NCI-H510A (cell line): ENCODE measurements around the gene ARGFX.
"Not testable (repeated sequence)": the region's sequence is repeated elsewhere in the genome, so short reads cannot be mapped to it uniquely, and the experiment has no call there.

Source experiments
- DNase-seq: peaks from one replicate; lab custom pipeline; 2025; lab: John Stamatoyannopoulos, UW

ARGFX gene

GRCh38 chr3:121567649-121568048 is at the start of gene ARGFX:
Gene ARGFX, plus strand, starts transcription at chr3:121567949. Its CDS starts 2,765 bp downstream, at chr3:121570714.
- DNase-seq = no peak

DNA sequence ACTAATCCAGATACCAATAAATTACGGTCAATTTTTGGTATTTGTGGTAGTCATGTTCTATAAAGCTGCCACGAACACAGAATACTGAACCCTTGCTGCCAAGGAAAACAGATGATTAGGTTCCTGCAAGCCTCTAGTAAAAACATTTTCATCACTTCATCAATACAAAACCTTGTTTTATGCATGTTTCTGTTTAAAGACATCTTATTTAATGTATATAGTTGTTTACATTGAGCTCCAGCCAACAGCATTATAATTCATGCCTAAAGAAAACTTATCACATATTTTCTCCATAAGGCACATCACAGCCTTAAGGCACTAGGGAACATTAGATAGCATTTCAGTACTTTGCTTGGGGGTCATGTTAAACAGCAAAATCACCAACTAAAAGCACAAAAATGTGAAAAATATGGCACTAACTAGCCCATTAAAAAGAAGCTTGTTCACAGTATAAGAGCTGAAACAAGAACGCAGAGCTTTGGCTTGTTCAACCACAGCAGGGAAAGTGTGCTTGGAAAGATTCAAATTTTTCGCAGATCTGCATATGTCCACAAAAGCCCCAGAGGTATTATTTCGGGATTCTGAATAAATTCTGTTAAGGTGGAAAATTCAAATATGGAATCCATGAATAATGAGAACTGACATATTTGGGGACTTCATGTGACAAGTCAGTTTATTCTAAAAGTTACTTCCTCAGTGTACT is 49.6 kb upstream of the ARGFX start:
- no peak for DNase-seq

DNA sequence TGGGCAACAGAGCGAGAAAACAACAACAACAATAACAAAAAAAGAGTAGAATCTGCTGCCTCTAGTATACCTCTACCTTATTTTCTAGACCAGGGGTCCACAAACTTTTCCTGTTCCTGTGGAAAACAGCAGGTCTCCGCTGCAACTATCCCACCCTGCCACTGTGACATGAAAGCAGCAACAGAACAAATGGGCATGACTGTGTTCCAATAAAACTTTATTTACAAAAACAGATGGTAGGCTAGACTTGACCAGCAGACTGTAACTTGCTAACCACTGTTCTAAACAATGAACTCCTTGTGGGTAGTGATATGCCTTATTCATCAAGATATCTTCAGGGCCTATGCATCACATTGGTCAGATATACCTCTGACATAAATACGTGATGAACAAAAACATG is 47.2 kb upstream of the ARGFX start:
- DNase-seq = no peak

GRCh38 chr3:121529308-121529707 is 38.4 kb upstream of the ARGFX start:
- DNase-seq = no peak

GRCh38 chr3:121531269-121531668 is 36.5 kb upstream of the ARGFX start:
- DNase-seq = no peak

DNA sequence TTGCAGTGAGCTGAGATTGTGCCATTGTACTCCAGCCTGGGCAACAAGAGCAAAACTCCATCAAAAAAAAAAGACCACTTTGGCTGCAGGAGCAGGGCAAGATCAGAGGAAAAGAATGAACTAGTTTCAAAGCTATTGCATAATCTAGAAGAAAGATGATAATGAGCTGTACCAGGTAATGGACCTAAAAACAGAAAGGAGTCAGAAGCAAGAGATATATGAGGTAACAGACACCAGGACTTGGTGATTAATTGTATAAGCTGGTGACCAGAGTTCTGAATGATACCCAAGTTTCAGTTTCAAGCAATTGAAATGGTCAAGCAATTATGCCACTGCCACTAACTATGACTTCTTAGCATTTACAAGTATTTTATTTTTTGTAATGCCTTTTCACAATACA is 24.8 kb upstream of the ARGFX start:
- DNase-seq = no peak

- no peak for DNase-seq
These were observed 22.6 kb upstream of the ARGFX start for GRCh38 chr3:121545049-121545573.

DNA sequence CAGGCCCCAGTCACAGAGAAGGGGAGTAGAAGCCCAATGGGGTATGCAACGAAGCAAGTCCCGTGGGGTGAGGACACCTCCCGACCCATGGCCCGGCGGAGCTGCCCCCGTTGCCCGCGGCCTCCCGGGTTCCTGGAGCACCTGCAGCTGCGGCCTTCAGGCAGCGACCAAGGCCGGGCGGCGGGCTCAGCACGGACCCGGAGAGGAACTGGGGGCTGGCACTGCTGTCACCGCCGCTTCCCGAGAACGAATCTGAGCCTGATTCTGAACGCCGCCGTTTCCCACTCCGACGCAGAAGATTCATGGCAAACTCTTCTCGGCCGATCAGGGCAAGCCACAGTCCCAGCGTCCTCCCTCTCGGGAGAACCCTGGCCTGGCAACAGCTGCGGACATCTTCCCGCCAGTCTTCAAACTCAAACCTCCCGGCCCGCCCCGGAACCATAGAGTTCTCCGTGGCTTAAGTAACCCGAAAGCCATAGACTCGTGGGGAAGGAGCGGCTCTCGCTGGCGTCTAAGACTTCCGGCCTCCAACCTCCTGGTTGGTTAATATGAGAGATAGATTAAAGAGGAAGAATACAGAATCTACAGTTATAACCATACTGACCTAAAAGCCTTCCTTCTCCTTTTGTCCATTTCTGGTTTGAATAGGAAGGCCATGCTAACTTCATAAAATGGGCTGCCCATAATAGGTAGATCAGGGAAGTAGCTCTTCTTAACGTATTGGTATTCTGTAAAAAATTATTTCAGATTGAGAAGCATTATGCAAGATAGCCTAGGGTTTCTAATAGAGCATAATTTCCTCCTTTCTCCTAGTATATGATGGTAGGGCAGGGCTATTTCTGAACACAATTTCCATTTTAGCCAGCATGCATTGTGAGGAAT is 21.9 kb upstream of the ARGFX start, which contains the start of gene POLQ:
TSS of gene POLQ (minus strand) at position 415 of the 882 bp plus-strand sequence. CDS start at position 304, 111 bp downstream.
- DNase-seq = peak; percentile 87

DNA sequence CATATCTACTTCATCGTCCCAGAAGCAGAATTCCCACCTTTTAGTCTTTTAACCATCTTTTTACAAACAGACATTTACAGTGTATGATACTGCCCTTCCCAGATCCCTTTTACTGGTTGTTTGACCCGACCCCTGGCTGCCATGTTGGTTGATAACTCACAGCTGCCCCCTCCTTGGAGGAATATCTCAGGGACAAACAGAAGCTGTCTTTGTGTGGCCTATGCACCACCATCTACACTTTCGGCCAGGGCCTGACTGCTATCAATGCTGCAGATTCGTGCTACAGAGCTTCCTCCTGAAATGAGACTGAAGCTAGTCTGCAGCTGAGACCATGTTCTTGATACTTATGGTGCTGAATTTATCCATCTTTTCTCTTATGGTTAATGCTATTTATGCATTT is 15.4 kb upstream of the ARGFX start:
- DNase-seq = no peak

GRCh38 chr3:121552797-121553196 is 15.0 kb upstream of the ARGFX start:
- no peak for DNase-seq

- DNase-seq = no peak
These were observed 10.3 kb upstream of the ARGFX start for GRCh38 chr3:121557426-121557934.

DNA sequence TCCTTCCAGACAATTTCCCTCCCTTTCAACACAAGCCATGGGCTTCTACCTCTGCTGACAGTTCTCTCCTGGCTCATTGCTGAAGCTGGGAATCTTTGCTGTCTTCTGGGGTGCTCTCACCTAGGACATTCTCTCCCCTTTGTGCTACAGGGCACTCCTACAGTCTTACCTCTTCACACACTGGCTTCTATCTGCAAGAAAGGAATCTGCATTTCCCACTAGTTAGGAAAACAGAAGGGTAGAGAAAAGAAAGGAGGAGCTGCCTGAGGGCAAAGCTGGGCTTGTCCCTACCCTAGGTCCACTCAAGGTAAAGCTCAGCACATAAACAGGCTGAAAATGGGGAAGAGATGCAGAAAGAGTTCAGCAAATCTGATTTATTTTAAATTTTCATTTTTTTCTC is 5.6 kb upstream of the ARGFX start:
- DNase-seq = no peak

DNA sequence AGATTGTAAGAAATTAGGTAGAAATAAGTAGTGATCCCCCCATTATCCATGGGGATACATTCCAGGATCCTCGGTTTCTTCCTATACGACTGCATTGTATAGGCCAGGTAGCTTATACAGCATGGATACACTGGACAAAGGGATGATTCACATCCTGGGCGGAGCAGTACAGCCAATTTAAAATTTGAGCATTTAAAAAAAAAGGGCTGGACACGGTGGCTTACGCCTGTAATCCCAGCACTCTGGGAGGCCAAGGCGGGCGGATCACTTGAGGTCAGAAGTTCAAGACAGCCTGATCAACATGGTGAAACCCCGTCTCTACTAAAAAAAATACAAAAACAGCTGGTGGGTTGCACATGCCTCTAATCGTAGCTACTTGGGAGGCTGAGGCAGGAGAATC is 976 bp upstream of the ARGFX start:
- no peak for DNase-seq

GRCh38 chr3:121574449-121574848 is 6.7 kb downstream of the ARGFX start:
- peak; percentile 26 for DNase-seq

DNA sequence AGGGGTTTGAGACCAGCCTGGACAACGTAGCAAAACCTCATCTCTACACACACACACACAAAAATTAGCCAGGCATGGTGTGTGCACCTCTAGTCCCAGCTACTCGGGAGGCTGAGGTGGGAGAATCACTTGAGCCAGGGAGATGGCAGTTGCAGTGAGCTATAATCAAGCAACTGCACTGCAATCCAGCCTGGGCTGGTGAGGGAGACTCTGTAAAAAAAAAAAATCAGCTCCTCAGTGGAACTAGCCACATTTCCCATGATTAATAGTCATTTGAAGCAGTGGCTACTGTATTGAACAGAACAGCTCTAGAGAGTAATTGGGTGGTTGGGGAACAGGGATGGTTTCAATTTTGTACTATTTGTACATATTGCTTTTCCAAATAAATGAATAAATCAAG is 13.9 kb downstream of the ARGFX start:
- DNase-seq = no peak

DNA sequence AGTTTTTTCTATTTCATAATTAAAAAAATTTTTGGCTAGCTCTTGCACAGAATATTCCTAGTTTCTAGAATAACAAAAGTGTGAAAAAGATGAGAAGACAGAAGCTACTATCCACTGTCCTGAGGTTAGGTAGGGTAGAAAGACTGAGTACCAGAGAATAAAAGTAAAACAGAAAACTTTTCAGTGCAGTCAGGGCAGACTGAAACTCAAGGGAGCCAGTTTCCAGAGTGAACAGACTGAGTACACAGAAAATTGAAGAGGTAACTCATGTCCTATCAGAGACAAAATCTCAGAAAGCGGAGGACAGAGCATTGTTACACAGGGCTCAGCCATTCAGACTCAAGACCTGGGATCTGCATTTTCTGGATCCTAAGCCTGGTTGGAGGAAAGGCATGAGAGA is 16.7 kb downstream of the ARGFX start:
- DNase-seq = no peak

GRCh38 chr3:121592856-121593702 is 25.3 kb downstream of the ARGFX start, which contains the start of gene FBXO40:
Gene FBXO40, plus strand, starts transcription at chr3:121593379. Its CDS starts 27,197 bp downstream, at chr3:121620576.
- DNase-seq = peak; percentile 45

DNA sequence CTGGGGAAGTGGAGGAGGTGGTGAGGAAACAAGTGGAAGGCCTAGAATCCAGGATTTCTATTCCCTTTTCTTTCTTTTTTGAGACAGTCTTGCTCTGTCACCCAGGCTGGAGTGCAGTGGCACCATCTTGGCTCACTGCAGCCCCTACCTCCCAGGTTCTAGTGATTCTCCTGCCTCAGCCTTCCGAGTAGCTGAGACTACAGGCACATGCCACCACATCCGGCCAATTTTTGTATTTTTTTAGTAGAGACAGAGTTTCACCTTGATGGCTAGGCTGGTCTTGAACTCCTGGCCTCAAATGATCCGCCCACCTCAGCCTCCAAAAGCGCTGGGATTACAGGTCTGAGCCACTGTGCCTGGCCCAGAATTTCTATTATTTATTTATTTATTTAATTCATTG is 26.1 kb downstream of the ARGFX start:
- DNase-seq = not testable (repeated sequence)

DNA sequence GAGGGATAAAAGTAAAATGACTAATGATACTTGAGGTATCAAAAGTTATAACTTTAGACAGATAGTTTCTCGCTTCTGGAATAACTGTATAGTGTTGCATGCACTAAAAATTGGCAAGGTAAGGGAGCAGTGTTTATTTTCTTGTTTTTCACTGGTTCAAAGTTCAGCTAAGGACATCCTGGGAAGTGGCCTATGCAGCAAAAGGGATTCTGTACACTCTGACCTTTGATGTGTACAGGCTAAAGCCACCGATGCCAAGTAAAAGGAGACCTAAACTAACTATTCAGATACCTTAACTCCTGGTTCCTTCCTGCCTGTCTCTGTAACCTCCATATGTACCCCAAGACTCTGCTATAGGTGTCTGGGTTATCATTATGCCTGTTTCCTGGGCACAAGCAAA is 27.1 kb downstream of the ARGFX start:
- DNase-seq = no peak

- DNase-seq = no peak
These were observed 28.1 kb downstream of the ARGFX start for GRCh38 chr3:121595765-121596406.

- no peak for DNase-seq
These were observed 30.8 kb downstream of the ARGFX start for GRCh38 chr3:121598564-121598963.
